GM21528 (cell line): ENCODE data around the gene NUP50.

Experiments
- ATAC-seq: cut with Tn5 transposase; IDR thresholded peaks from one replicate; pipeline ENCODE4 v1.9.1; 2021; ENCODE audit warnings: mild to moderate bottlenecking, moderate library complexity; ENCODE audit not compliant: unreplicated experiment, low FRiP score

Gene NUP50

GRCh38 chr22:45192701-45193187 is 29.0 kb downstream of the NUP50 start:
- no peak for ATAC-seq

GRCh38 chr22:45194686-45195085 is 31.0 kb downstream of the NUP50 start:
- no peak for ATAC-seq

GRCh38 chr22:45195616-45196015 is 31.9 kb downstream of the NUP50 start:
- no peak for ATAC-seq

GRCh38 chr22:45196308-45196707 is 32.6 kb downstream of the NUP50 start:
- ATAC-seq: no peak

- ATAC-seq: no peak
Measured at GRCh38 chr22:45196926-45197605, 33.3 kb downstream of the NUP50 start.

- no peak for ATAC-seq
Measured at GRCh38 chr22:45197606-45198462, 34.1 kb downstream of the NUP50 start.

GRCh38 chr22:45198463-45198795 is 34.7 kb downstream of the NUP50 start:
- no peak for ATAC-seq

GRCh38 chr22:45199723-45200122 is 36.0 kb downstream of the NUP50 start:
- ATAC-seq: no peak

- ATAC-seq: no peak
Measured at GRCh38 chr22:45200230-45200629, 36.5 kb downstream of the NUP50 start.

- ATAC-seq: no peak
Measured at GRCh38 chr22:45200860-45201511, 37.3 kb downstream of the NUP50 start.

GRCh38 chr22:45201678-45202332 is 38.1 kb downstream of the NUP50 start:
- ATAC-seq: no peak

GRCh38 chr22:45202333-45203149 is 38.8 kb downstream of the NUP50 start:
- ATAC-seq: no peak

- no peak for ATAC-seq
Measured at GRCh38 chr22:45203150-45203951, 39.6 kb downstream of the NUP50 start.

- no peak for ATAC-seq
Measured at GRCh38 chr22:45204241-45204640, 40.5 kb downstream of the NUP50 start.

- ATAC-seq: no peak
Measured at GRCh38 chr22:45204819-45205218, 41.1 kb downstream of the NUP50 start.

- no peak for ATAC-seq
Measured at GRCh38 chr22:45205276-45205925, 41.7 kb downstream of the NUP50 start.

- ATAC-seq: no peak
Measured at GRCh38 chr22:45206233-45206632, 42.5 kb downstream of the NUP50 start.

- ATAC-seq: no peak
Measured at GRCh38 chr22:45207533-45207932, 43.8 kb downstream of the NUP50 start.
